HTERT RPE-1 (cell line): ENCODE results near the gene ADAM23.

Experiments used
- in situ Hi-C: fragments of 300-500 bp; cut with MboI; formaldehyde crosslinking; loops from 4 replicates; pipeline ENCODE4 v1.14.3; 2020; ENCODE audit warnings: low sequenced_read_pairs

Gene ADAM23

DNA sequence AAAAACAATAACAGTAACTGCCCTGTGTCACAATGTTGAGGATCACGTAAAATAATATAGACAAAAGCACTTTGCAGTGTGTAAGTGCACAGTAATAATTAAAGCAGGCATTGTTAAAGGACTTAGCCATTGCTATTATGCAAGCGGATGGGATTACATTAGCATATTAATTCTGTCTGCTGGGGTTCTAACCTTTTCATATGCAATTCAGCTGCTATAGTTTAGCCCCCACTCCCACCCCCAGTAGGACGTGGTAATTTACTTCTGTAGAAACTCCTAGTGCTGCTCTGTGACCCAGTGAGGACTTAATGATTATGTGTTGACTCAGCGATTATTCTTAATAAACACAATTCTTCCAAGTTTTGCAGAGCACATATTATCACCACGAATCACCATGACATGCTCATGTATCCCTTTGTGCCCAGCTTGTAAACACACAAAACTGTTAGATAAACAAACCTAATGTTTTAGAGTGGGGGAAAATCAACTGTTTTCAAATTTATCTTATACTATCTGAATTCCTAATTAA, 5.1 kb upstream of the ADAM23 start:
- in situ Hi-C loops = no loop called here

DNA sequence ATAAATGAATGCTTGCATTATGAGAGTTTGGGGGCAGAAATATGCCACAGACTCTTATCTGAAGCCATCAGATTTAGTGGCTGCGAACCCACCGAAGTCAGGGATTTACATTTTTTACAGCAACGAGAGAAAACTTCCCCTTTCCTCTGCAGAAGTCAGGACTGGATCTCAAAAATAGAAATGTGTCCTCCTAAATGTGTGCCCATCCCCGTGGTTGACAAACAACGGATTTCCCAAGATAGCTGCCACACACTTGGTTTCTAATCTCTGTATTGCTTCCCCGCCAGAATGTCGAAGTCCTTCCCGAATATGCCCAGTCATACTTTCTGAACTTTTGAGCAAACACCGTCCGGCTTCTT, 879 bp upstream of the ADAM23 start:
- in situ Hi-C loops = no loop called here

DNA sequence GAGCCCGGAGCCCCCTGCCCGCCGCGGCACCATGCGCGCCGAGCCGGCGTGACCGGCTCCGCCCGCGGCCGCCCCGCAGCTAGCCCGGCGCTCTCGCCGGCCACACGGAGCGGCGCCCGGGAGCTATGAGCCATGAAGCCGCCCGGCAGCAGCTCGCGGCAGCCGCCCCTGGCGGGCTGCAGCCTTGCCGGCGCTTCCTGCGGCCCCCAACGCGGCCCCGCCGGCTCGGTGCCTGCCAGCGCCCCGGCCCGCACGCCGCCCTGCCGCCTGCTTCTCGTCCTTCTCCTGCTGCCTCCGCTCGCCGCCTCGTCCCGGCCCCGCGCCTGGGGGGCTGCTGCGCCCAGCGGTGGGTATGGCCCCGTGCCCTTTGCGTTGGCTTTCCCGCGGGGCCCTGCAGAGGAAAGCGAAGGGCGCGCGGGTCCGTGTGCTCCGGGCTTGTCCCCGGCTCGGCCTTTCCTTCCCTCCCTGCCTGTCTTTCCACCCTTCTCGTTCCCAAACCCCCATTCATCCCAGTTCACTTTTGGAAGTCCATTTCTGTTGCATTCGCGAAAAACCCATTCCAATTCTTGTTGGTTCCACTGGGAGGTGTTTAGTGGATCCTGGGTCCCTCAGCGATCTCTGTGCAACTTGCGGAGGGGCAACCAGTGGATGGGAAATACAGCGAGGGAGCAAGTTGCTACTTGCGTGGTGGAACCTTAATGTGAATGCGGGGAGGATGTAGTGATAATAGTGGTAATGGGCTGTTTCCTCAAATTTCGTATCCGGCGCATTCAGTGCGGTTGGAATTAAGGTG, 599 bp downstream of the ADAM23 start:
- in situ Hi-C loops = no loop called here

DNA sequence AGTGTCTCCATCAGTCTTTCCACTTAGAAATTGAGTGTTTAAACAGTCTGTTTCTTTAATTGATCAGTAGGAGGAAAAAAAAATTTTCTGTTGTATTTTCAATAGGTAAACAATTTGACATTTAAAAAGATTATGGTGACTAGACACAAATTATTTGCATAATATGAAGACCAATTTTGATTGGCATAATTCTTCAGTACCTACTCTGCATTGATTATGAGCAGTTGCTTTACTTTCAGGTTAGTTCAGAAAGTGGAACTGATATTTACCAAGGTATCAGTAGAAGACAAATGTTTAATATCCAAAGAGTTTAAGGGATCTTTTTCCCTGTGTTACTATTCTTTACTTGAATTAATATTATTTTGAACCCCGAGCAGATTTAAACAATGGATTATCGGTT, 2.6 kb downstream of the ADAM23 start:
- in situ Hi-C loops = no loop called here

DNA sequence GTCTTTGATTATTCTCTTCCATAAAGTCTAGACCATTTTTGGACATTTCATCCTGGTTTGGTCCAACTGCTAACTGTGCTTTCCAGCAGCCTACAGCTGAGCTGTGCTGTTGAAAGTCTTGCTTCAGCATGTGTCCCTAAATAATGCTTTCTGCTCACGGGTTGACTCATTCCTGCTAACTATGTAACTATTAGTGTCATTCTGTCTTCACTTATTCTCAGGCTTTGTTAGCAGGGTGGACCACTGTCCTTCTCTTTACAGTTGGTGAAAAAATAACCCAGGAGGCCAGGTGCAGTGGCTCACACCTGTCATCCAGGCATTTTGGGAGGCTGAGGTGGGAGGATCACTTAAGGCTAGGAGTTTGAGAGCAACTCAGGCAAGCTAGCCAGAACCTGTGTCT, 8.9 kb downstream of the ADAM23 start:
- in situ Hi-C loops = no loop called here

DNA sequence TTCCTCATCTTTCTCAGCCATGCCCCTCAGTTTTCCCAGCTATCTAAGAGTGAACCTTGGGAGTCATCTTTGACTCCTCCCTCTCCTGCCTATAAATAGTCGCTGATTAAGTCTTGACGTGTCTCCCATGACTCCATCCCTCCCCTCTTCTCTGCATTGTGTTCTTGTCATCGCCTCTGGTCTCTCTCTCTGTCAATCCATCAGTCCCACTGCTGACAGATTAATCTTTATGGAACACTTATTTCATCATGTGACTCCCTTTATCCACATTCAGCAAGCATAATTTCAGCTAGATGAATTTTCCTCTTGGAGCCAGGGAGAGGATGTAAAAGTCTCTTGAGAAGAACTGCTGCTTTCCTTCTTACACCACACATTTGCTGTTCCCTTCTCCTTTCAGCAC, 9.4 kb downstream of the ADAM23 start:
- in situ Hi-C loops = no loop called here

DNA sequence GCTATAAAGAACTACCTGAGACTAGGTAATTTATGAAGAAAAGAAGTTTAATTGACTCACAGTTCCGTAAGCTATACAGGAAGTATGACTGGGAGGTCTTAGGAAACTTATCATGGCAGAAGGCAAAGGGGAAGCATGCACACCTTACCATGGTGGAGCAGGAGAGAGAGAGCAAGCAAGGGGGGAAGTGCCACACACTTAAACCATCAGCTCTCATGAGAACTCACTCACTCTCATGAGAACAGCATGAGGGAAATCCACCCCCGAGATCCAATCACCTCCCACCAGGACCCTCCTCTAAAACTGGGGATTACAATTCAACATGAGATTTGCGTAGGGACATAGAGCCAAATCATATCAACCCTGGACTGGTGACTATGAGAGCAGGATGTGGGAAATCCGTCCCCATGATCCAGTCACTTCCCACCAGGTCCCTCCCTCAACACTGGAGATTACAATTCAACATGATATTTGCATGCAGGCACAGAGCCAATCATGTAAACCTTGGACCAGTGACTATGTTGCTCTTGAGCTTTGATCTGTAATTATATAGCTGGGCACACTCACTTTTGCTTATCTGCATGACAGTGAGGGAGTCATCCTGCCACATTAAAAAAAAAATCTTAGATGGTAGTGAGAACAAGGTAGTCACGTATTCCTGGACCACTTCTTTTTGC, 12.9 kb downstream of the ADAM23 start:
- in situ Hi-C loops = no loop called here

DNA sequence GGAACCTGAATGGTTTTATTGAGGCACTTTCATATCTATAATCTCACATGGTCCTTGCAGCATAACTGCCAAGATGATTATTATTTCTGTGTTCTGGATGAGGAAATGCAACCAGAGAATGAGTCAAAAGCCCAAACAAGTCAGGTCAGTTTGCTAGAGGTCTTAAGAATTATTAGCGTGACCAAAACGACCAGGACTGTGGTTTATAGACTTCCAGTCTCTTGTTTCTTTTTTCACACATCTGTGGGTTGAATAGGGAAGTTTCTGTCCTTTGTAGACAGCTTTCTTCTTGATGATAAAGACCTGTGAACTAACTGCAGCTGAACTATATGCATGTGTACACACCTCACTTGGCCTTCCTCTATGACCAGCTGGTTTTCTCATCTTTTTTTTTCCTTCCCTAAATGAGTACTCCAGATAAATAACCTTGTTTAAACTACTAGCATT, 13.9 kb downstream of the ADAM23 start:
- in situ Hi-C loops = no loop called here

DNA sequence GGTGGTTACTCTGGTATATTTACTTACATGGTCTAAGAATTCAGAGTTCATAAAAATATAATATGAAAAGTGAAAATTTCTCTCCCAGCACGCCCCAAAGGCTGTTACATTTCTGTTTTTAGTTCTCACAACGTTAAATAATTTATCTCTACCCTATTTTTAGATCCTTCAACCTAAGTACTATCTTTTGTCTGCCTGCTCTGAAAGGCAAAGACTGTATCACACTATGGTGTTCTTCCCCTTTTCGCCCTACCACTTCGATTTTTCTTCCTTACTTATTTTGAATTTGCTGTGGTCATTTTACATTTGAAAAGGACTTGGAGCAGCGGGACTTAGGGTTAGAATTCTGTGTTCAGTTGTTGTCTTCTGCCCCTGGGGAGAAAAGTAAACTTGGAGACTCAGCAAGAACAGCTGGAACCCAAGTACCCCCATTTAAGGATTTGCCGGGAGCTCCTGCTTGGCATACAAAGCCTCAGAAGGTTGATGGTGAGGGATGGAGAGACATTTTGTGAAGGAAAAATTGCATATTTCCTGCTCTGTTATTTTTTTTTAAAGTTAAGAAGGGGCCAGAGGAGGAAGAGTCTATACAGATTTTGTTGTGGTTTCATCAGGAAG, 19.0 kb downstream of the ADAM23 start:
- in situ Hi-C loops = no loop called here

DNA sequence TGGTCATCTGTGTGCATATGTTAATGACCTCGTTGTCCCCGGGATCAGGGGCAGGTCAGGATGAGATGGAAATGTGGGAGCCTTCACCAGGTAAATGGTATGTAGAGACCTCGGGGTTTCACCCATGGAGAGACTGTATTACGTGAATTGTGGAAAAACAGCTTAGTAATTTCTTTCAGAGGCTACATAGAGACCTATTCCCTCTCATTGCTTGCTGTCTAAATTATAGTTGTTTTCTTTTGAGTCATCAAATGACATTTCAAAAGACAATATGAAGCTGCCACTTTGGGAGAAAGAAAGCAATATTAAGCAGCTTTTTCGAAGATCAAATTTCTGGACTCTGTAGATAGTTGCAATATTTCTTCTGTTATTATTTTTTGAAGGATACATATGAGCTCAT, 20.4 kb downstream of the ADAM23 start:
- in situ Hi-C loops = no loop called here

DNA sequence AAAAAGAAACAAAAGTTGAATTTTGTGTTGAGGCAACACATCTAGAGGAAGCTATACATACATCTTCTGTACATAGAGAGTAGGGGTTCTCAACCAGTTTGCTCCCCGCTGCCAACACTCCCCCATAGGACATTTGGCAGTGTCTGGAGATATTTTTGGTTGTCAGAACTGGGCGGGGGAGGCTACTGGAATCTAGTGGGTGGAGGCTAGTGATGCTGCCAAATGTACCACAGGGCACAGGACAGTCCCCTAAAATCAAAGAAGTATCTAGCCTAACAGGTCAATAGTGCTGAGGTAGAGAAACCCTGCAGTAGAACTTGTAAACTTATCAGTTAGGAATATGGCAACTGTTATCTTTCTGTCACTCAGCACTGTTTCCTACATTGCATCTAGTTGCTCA, 21.3 kb downstream of the ADAM23 start:
- in situ Hi-C loops = no loop called here

DNA sequence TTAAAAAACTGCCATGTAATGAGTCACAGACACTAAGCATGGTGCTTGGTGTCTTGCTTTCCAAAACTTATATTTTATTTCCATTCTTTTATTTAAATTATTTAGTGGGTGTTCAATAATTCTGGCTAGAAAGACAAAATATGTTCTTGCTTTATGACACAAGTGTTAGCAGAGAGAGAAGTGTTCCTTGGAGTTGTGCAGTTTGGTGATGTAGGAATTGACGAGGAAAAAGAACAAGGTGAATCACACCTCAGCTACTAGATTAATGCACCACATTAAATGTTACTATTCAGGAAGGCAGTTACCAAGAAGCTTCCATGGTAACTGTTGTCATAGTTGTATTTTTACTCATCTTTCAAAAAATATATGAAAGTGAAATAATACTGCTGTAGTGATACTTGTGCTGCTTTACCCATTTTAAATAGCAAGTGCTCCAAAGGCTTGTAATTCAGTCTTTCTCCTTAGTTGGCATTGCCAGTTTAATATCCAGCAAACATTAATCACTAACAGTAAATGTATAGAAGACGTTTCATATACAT, 28.3 kb downstream of the ADAM23 start:
- in situ Hi-C loops = no loop called here

DNA sequence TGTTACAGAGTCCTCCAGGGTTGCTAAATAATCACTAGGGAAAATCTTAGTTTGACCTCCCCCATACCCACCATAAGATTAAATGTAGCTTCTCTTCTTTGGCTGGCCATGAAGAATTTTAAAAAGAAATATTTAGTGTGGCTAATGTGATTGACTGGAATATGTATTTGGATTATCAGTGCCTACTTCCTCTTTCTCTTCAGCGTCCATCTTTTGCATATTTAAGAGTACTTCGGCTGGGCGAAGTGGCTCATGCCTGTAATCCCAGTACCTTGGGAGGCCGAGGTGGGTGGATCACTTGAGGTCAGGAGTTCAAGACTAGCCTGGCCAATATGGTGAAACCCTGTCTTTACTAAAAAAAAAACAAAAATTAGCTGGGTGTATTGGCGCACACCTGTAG, 28.8 kb downstream of the ADAM23 start:
- in situ Hi-C loops = no loop called here

DNA sequence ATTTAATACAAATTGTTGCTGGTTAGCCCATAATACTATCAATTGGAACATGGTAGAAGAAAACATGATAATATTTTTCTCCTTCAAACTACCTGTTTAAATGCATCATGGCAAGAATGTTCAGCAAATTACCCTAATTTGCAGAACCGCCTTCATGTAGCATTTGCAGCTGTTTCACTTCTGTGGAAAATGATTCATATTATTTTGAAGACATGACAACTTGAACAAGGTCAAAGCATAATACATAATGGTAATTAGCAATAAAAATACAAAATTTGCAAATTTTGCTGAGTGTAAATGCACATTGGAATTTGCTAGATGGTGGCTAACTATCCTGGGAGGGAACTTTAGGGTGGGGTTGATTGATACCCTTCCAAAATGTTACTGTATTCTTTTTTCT, 30.8 kb downstream of the ADAM23 start:
- in situ Hi-C loops = no loop called here

DNA sequence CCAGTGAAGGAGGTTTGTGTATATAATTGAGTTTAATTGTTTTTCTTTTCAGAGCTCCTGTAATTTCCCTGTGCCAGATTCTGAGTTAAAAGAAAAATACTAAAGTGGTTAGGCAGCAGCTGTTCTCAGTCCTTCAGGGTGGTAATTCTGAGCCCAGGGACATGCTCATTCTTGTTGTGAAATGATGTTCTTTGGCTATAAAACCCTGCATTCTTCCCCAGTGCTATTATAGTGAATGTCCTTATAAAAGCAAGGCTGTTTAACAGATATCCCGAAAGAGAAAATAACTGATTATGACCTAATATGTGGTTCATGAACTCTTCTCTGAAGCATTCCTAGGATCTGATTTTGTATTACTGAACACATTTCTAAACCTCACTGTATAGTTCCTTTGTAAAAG, 34.0 kb downstream of the ADAM23 start:
- in situ Hi-C loops = no loop called here

DNA sequence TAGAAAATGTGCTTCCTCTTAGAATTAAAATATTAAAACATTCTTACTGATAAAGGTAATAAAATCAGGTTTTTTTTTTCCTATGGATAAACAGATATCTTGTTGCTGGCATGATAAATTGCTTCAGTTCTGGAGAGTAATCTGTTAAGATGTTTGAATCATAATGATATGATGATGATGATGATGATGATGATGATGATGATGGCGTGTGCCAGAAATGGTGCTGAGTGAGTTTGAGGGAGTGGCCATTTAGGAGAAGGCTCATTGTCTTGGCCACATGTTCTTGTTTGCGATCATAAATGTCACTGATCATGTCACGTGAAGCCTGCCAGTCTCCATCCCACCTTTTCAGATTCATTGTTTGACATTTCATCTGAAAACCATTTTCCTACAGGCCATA, 35.0 kb downstream of the ADAM23 start:
- in situ Hi-C loops = no loop called here

DNA sequence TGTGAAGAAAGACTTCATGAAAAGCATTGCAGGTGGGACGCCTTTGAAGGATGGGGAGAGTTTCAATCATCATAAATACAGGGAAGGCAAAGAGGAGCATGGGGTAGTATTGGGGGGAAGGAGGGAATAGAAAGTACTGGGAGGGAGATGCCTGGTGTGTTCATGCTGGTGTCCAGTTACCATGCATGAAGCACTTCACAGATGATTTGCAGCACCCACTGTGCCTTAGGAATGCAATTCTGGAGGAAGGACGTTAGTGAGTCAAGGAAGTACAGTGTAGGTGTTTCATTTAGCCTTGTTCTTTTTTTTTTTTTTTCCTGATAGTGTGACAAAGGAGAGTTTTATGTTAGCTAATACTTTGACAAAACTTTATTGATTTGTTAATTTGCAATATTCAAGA, 36.8 kb downstream of the ADAM23 start:
- in situ Hi-C loops = no loop called here

DNA sequence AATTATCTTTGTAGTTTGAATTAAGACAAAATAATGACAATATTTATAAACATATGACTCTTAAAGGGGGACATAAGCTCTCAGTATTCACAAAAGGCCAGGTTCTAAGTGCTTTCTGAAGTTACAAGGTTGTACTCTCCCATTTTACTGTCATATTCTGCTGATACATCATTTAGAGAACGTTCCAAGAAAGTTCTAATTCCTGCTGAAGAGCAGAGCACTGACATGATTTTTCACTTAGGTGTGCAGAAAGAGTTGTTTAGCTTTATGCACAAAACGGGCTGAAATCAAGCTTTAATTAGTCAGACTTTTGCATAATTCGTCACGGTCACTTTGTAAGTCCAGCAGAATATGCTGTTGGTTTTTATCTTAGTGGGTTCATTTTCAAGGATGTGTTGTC, 37.3 kb downstream of the ADAM23 start:
- in situ Hi-C loops = no loop called here

DNA sequence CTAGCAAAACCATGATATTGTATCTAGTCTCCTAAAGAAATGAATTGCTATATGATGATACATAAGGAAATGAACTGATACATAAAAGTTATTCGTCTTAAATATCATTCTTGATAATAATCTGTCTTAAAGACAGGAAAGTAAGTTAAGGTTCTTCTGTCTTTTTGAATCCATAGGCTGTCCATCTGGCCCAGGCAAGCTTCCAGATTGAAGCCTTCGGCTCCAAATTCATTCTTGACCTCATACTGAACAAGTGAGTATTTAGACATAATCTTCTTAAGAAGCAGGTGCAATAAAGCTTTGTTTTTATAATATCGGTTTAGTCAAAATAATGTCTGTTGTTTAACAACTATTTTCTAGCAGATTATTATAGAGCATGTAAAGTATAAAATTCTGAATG, 37.7 kb downstream of the ADAM23 start:
- in situ Hi-C loops = no loop called here

DNA sequence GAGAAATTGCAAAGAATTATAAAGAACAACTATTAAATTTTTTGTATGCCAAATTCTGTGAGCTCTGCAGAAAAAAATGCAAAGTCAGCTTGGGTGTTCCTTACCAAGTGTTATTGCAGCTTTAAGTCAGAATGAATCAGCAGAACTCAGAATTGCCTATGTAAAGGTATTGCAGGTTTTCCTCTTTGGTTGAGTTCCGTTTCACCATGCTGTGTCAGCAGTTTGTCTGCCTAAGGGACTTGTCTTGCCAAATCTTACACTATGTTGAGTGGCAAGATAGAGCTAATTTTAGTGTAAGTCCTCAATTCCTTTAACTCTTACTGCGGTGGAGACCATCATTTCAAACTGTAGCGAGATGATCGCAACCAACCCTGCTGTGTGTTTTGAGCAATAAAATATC, 38.8 kb downstream of the ADAM23 start:
- in situ Hi-C loops = no loop called here

DNA sequence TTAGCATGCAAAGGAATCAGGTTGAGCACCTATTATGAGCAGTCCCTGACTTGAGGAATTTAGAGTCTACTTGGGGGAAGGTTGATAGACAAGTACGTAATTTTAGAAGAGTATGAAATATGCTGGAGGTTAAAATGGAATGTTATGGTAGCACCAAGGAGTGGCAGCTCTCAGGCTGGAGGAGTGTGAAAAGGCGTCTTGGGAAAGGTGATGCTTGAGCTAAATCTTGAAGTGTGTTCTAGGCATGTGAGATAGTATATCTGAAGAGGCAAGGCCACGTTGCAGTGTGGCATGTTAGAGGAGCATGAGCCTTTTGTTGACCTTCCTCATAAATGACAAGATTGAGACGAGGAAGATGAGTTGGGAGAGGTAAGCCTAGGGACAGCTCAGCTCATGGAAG, 39.3 kb downstream of the ADAM23 start:
- in situ Hi-C loops = no loop called here

DNA sequence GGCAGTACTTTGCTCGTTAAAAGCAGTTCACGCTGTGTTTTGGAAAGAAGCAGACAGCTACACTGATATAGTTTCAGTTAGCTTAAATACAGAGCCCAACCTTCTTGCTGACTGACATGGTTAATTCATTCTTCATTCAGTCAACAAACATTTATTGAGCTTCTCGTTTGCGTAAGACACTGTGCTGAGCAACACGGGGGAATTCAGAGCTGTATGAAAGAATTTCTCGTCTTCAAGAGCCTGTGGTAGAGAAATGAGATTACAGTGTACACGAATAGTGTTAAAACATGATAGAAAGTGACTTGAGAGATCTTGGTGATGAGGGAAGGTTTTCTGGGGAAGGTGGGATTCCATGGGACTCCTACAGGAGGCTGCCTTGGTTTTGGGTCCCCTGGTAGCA, 44.7 kb downstream of the ADAM23 start:
- in situ Hi-C loops = no loop called here
